HepG2 (cell line): ENCODE data around the gene ZNF440. TPM values are rescaled to one million over a fixed set of nuclear protein-coding genes. Genes with fewer than 3 reads are reported as not detected.
"Not testable (repeated sequence)": the region's sequence is repeated elsewhere in the genome, so short reads cannot be mapped to it uniquely, and the experiment has no call there.

Experiments
- ATAC-seq: fragments of 200-7000 bp; cut with Tn5 transposase; 3 replicates; pipeline ENCODE4 v1.9.1; 2020; ENCODE audit warnings: mild to moderate bottlenecking, moderate library complexity
- BruUV-seq: library from RNA; stranded (reverse); fragments of 400-500 nt; replicated peaks from 2 replicates; lab custom pipeline; 2021; lab: Mats Ljungman, UMichigan
- CTCF ChIA-PET: fragments of 300-600 bp; formaldehyde crosslinking; extraction: SDS; loops from one replicate; lab custom pipeline; 2021; ENCODE audit warnings: low total read pairs, inconsistent platforms, low intra/inter-chr PET ratio; lab: Yijun Ruan, JAX
- POLR2A ChIA-PET: fragments of 350-600 bp; sonication (Branson Sonifier 250); formaldehyde crosslinking; loops from one replicate; lab custom pipeline; 2020; ENCODE audit warnings: antibody characterized with exemption, inconsistent platforms; lab: Yijun Ruan, JAX
- DNase-seq: peaks from one replicate; pipeline ENCODE4 v3.0.0-alpha.2; 2015; ENCODE audit warnings: low spot score
- FAIRE-seq: peaks from 3 replicates; lab custom pipeline; 2011; peaks lifted over from hg19 to GRCh38; lab: Jason Lieb, UNC
- H2AFZ ChIP-seq: one replicate; pipeline ENCODE4 v1.6.1; 2011; ENCODE audit warnings: low read length, inconsistent platforms
- H3K27ac ChIP-seq: fragments of 300-600 bp; 3 replicates; pipeline ENCODE4 v1.8.0; 2011; ENCODE audit warnings: mixed run types, mild to moderate bottlenecking, mixed read lengths, low read length, inconsistent platforms; ENCODE audit not compliant: insufficient read depth; ENCODE audit errors: extremely low read length
- H3K27me3 ChIP-seq, 2 experiments: fragments of 200-600 bp in 1 of 2; 2 replicates in 1 of 2; 3 replicates in 1 of 2; pipeline versions ENCODE4 v1.6.0 to v1.8.0; 2011; ENCODE audit warnings: low read length in 2 of 2, mild to moderate bottlenecking in 2 of 2, moderate library complexity in 2 of 2, inconsistent platforms in 1 of 2; ENCODE audit not compliant: insufficient read depth in 2 of 2, control insufficient read depth in 1 of 2
- H3K36me3 ChIP-seq, 2 experiments: fragments of 200-600 bp in 1 of 2; replicated peaks in 1 of 2; 2 replicates in 1 of 2; 3 replicates in 1 of 2; pipeline versions ENCODE4 v1.5.1 to v1.8.0; 2011; ENCODE audit warnings: low read length in 2 of 2, inconsistent platforms in 1 of 2; ENCODE audit not compliant: insufficient read depth in 2 of 2, control insufficient read depth in 1 of 2
- H3K4me1 ChIP-seq: 2 replicates; pipeline ENCODE4 v1.5.1; 2012; ENCODE audit warnings: low read length, inconsistent platforms; ENCODE audit not compliant: insufficient read depth
- H3K4me2 ChIP-seq: 2 replicates; pipeline ENCODE4 v1.6.0; 2011; ENCODE audit warnings: low read depth, low read length, inconsistent platforms
- H3K4me3 ChIP-seq, 3 experiments: fragments of 200-600 bp in 1 of 3; sonication (generic), shearing (Covaris generic) in 1 of 3; replicated peaks in 1 of 3; 2 replicates each; pipeline ENCODE4 v1.5.1; 2011 to 2016; ENCODE audit warnings: low read length in 3 of 3, inconsistent platforms in 2 of 3, low read depth in 2 of 3, mild to moderate bottlenecking in 2 of 3, control low read depth in 1 of 3, mixed read lengths in 1 of 3; ENCODE audit not compliant: insufficient read depth in 1 of 3
- H3K79me2 ChIP-seq: one replicate; pipeline ENCODE4 v1.6.1; 2011; ENCODE audit warnings: low read length, inconsistent platforms; ENCODE audit not compliant: insufficient read depth
- H3K9ac ChIP-seq: 2 replicates; pipeline ENCODE4 v1.6.0; 2011; ENCODE audit warnings: mild to moderate bottlenecking, low read depth, low read length, inconsistent platforms; ENCODE audit not compliant: insufficient read depth
- H3K9me3 ChIP-seq: 2 replicates; pipeline ENCODE4 v1.5.1; 2012; ENCODE audit warnings: mild to moderate bottlenecking, low read length
- H4K20me1 ChIP-seq: 2 replicates; pipeline ENCODE4 v1.6.0; 2011; ENCODE audit warnings: inconsistent platforms, mild to moderate bottlenecking, low read length, moderate library complexity; ENCODE audit not compliant: insufficient read depth
- FOSL2 ChIP-seq: sonication (generic); formaldehyde crosslinking; IDR thresholded peaks from 2 replicates; pipeline ENCODE4 v1.4.0; 2020; ENCODE audit warnings: missing genetic modification reagents
- SPEN ChIP-seq: sonication (generic); formaldehyde crosslinking; IDR thresholded peaks from 2 replicates; pipeline ENCODE4 v1.5.1; 2020; ENCODE audit warnings: low read depth, mild to moderate bottlenecking, missing genetic modification reagents
- WGBS: methylation state at CpG from one replicate; pipeline ENCODE4 v1.1.6; 2017; ENCODE audit warnings: low lambda C conversion rate; 5-methylcytosine and 5-hydroxymethylcytosine counted together
- in situ Hi-C: cut with HindIII; loops from 2 replicates; pipeline ENCODE4 v1.10.0; 2017; ENCODE audit warnings: low pct_unique_long_range_greater_than_20kb; ENCODE audit not compliant: extremely low pct_ligation_motif_present
- intact Hi-C: fragments of 100-400 bp; cut with micrococcal nuclease; formaldehyde crosslinking; loops from one replicate; pipeline ENCODE4 v1.10.0; 2022; ENCODE audit not compliant: unreplicated experiment
- polyA plus RNA-seq, 8 experiments: library from polyadenylated mRNA; depleted of rRNA in 3 of 8; stranded (reverse) in 7 of 8; unstranded in 1 of 8; fragments of >200 nt; fragmentation: Illumina TruSeq in 4 of 8; extraction: Trizol in 4 of 8; gene quantifications; 2 replicates each; pipeline versions ENCODE4 v1.2.1 to v1.2.3, GENCODE V29; 2011 to 2016; ENCODE audit warnings: low read depth in 4 of 8, missing spikeins in 1 of 8, mixed read lengths in 1 of 8; ENCODE audit not compliant: insufficient read depth in 1 of 8
- total RNA-seq, 5 experiments: library from RNA; depleted of rRNA; stranded (reverse); fragments of >200 nt; fragmentation: Illumina TruSeq; extraction: Trizol; gene quantifications; 2 replicates each; pipeline ENCODE4 v1.2.3, GENCODE V29; 2016; ENCODE audit warnings: low read depth in 1 of 5
- TF ChIP-seq, protein P1 (sequence below), 2 experiments: fragments of 450-650 bp in 1 of 2; sonication (generic) in 1 of 2; formaldehyde crosslinking in 1 of 2; IDR thresholded peaks; 2 replicates each; pipeline versions ENCODE4 v1.6.1 to v1.8.0; 2016 to 2022; ENCODE audit warnings: antibody characterized with exemption in 1 of 2, mild to moderate bottlenecking in 1 of 2, missing genetic modification reagents in 1 of 2
- TF ChIP-seq, protein P2 (sequence below): sonication (generic); formaldehyde crosslinking; IDR thresholded peaks from 2 replicates; pipeline ENCODE4 v1.8.0; 2022; ENCODE audit warnings: mild to moderate bottlenecking, missing genetic modification reagents; ENCODE audit not compliant: insufficient replicate concordance

The ZNF440 gene
- total and polyA plus RNA-seq, 2 of the 13 experiments (the other 11 are each of a cell fraction or from before 2014, with no cell fraction given), result 2.7 to 12.4 TPM

DNA sequence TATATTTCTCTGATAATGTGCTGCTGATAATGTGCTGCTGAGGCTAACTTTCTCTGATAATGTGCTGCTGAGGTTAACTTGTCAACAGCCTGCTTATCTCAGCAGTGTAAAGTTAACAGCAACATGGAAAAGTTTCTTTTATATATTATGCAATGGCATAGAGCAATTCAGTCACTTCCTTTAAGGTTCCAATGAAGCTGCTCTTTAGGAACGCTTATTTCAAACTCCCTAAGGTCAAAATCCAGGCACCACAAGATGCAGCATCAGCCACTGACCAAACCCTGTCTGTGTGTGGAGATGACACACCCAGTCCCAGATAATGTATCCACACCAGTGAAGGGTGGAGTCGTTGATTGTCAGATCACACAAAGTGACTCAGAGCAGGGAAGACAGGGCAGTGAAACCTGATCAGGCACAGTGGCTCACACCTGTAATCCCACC, 21.6 kb downstream of the ZNF440 start:
- ATAC-seq, result peak; percentile 66; the same call in 2 of the 3 replicates
- FAIRE-seq, CTCF ChIA-PET: not testable (repeated sequence)

DNA sequence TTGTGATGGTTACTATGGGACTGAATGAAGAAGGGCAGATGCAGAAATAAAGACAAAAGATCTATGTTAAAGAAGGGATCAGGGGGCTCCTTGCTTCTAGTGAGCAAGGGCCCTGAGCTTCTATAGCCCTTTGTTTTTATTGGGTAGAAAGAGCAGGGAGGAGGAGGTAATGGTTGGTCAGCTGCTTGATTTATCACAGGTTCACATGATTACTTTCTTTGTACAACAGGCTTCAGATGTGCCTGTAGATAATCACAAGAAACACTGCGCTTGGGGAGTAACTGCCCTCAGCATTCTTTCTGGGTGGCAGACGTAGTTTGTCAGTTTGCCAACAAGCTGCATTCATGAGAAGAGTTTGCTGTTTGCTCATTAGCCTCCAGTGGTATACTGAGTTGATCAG, 29.6 kb downstream of the ZNF440 start:
- in situ Hi-C loops, result no loop called here
- DNase-seq (no peak), FAIRE-seq (no peak), ATAC-seq (no peak)
- Histone ChIP-seq H3K4me1 (peaks cover 28% of the 10 kb centered on the region), H2AFZ (no peak overlapping the region), H3K9ac (no peak overlapping the region), H3K79me2 (no peaks in the 10 kb centered on the region), H3K27me3 (peaks cover 0 to 3% of the 10 kb centered on the region in 2 experiments; a peak in 1 of 5 replicates), H3K4me2 (no peak overlapping the region), H4K20me1 (no peaks in the 10 kb centered on the region), H3K9me3 (no peaks in the 10 kb centered on the region), H3K4me3 (no peak overlapping the region), H3K36me3 (no peaks in the 10 kb centered on the region), H3K27ac (no peak overlapping the region)
- ChIA-PET POLR2A (no interaction called here), CTCF (no interaction called here)
- 7% methylated on average over 2 of the region's 2 CpGs for WGBS
- BruUV-seq, result no TSS peak
- intact Hi-C loops, result no loop called here
- TF ChIP-seq, protein P1, sequence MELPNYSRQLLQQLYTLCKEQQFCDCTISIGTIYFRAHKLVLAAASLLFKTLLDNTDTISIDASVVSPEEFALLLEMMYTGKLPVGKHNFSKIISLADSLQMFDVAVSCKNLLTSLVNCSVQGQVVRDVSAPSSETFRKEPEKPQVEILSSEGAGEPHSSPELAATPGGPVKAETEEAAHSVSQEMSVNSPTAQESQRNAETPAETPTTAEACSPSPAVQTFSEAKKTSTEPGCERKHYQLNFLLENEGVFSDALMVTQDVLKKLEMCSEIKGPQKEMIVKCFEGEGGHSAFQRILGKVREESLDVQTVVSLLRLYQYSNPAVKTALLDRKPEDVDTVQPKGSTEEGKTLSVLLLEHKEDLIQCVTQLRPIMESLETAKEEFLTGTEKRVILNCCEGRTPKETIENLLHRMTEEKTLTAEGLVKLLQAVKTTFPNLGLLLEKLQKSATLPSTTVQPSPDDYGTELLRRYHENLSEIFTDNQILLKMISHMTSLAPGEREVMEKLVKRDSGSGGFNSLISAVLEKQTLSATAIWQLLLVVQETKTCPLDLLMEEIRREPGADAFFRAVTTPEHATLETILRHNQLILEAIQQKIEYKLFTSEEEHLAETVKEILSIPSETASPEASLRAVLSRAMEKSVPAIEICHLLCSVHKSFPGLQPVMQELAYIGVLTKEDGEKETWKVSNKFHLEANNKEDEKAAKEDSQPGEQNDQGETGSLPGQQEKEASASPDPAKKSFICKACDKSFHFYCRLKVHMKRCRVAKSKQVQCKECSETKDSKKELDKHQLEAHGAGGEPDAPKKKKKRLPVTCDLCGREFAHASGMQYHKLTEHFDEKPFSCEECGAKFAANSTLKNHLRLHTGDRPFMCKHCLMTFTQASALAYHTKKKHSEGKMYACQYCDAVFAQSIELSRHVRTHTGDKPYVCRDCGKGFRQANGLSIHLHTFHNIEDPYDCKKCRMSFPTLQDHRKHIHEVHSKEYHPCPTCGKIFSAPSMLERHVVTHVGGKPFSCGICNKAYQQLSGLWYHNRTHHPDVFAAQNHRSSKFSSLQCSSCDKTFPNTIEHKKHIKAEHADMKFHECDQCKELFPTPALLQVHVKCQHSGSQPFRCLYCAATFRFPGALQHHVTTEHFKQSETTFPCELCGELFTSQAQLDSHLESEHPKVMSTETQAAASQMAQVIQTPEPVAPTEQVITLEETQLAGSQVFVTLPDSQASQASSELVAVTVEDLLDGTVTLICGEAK (IDR thresholded peaks at IDR 0.05), result no peak
- TF ChIP-seq, protein P1 (CRISPR knock-in tag; IDR thresholded peaks at IDR 0.05), result no peak
- TF ChIP-seq SPEN, result no peak

More for the DNA sequence above, 21.6 kb downstream of the ZNF440 start:
- H3K9ac ChIP-seq, H3K4me3 ChIP-seq, intact Hi-C loops, H3K9me3 ChIP-seq, H3K27me3 ChIP-seq, H2AFZ ChIP-seq, H3K27ac ChIP-seq, H3K4me1 ChIP-seq, H3K79me2 ChIP-seq, POLR2A ChIA-PET, H3K4me2 ChIP-seq, H4K20me1 ChIP-seq, in situ Hi-C loops, BruUV-seq: not testable (repeated sequence)
- 13% methylated on average over 2 of the region's 2 CpGs for WGBS
- TF ChIP-seq, protein P2, sequence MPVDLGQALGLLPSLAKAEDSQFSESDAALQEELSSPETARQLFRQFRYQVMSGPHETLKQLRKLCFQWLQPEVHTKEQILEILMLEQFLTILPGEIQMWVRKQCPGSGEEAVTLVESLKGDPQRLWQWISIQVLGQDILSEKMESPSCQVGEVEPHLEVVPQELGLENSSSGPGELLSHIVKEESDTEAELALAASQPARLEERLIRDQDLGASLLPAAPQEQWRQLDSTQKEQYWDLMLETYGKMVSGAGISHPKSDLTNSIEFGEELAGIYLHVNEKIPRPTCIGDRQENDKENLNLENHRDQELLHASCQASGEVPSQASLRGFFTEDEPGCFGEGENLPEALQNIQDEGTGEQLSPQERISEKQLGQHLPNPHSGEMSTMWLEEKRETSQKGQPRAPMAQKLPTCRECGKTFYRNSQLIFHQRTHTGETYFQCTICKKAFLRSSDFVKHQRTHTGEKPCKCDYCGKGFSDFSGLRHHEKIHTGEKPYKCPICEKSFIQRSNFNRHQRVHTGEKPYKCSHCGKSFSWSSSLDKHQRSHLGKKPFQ (CRISPR knock-in tag), result peak; percentile 84
- TF ChIP-seq FOSL2 (CRISPR knock-in tag), result peak; percentile 32; the same call in 1 of the 2 replicates
- peak; percentile 24 for DNase-seq
- peaks cover 3 to 18% of the 10 kb centered on the region in 2 experiments for H3K36me3 ChIP-seq
